ENCODE data around the gene AARS2.

Gene AARS2

GRCh38 chr6:44260011-44260410 is 53.1 kb downstream of the AARS2 start:
- DNase-seq, result no peak

- DNase-seq, result no peak
Measured at GRCh38 chr6:44258921-44259320, 54.2 kb downstream of the AARS2 start.

DNA sequence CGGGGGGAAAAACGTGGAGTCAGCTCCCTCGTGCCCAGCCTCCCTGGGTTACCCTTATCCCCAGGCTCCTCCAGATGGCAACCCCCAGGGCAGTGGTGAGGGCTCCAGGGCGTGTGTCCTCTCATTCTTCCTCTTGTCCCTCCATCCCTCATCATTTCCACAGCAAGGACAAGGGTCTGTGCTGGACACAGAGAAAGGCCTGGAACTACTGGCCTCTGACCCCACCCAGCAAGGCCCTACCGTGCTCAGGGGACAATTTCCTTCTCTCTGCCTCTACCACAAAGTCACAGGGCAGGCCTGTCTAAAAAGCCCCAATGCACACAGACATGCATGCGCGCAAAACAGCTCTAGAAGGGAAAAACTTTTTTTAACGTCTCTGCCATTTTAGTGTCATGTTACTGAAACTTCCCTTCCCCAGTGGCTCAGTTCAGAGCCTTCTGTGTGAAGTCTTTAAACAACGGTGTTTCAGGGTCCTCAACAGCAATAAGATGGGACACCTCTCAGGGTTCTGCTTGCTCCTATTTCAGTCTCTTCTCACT is 54.8 kb downstream of the AARS2 start:
- no peak for DNase-seq

DNA sequence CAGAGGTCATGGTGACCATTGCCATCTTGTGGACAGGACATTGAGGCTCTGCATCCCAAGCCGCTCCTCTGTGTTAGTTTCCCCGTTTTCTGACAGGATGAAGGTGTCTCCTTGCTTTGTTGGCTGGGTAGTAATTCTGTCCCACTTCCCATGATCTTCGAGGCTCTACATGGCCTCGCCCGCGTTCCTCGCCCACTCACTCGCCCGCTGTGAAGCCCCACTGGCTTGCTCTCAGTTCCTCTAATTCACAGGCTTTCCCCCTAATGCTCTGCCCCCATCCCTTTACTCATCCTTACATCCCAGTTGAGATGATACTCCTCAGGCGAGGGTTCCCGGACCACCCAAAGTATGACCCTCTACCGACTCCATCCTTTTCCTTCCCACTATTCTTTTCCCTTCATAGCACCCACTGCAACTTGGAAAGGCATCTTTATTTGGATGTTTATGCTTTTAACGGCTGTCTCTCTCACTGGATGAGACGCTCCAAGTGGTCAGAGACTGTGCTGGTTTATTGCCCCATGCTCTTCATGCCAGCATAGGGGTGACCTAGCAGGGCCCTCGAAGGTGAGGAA is 55.3 kb downstream of the AARS2 start:
- no peak for DNase-seq

DNA sequence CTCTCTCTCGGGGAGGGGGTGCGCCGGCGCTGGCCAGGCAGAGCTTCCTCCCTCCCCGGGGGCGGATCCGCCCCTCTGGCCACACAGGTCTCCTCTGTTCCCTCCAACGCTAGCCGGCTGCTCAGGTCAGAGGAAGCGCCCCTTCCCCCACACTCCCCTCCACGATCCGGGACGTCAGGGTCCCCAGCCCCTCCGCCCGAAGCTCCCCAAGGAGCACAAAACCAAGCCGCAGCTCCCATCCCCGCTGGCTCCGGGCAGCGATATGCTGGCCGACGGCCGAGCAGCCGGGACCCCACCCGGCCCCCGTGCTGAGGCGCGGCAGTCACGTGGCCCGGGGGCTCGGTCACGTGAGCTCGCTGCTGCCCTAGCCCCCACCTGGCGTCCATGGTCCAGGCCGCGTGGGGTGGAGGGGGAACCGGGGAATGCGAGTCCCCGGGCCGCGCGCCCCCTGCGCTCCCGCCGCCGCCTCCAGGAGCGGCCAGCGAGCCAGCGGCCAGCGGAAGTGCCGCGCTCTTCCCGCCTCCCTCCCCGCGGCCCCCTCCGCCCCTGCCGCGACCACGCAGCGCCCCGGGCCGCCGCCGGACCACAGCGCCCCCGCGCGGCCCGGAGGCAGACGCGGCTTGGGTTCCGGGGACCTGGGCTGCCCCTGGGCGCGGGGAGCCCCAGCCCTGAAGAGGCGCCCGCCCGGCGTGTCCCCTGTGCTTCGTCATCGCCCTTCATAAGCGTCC is 56.0 kb downstream of the AARS2 start, which contains the start of gene SLC35B2:
SLC35B2 (minus strand) TSS at position 504 of the 728 bp plus-strand sequence; CDS start at position 386, 118 bp downstream.
- DNase-seq, result peak; percentile 80

DNA sequence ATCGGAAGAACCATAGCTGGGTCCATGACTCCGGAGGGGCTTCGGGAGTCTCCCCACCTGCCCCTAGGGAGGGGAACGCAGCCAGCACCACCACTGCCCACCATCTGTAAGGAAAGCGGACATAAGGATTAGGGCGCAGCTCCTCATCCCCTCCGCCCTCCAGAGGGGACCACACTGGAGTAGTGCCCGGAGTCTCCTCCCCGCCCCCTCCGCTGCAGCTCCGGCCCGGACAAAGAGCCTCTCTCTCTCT is 56.4 kb downstream of the AARS2 start:
- no peak for DNase-seq

DNA sequence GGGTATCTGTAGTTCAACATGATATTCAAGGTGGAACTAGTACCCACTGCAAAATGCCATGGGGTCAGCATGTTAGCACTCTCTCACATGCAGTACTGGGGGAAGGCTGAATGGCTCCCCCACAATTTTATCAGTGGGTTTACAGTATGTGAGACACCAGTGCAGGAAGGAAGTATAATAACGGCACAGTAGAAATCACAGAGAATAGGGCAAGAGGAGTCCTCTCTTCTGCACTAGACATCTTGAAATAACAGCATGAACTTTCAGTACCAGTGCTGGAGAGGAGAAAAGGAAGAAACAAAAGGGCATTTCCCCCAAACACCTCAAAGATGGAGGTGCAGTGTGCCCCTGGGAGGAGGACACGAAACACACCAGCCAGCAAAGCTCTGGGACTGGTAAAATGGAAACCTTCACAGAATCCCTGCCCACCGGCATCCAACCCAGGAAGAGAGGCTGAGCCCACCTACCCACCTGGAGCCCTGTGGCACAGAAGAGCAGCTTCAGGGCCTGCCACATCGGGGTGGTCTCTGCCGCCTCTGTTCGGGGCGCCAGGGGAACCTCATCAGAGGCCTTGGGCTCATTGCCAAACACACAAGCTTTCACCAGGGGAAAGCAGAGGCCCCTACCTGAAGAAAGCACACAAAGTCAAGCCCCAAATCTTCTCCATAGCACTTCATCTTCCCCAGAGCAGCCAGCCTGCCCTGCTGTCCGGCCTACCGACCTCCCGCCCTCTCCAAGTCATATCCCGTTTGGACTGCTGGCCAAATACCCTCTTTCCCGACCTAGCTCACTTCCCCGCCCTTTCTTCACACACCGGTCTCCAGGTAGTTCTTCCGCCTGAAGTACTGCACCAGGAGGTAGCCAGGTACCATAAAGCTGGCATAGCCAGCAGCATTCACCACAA is 57.0 kb downstream of the AARS2 start:
- DNase-seq, result no peak

- DNase-seq, result peak; percentile 49
Measured at GRCh38 chr6:44255105-44255808, 57.9 kb downstream of the AARS2 start.

DNA sequence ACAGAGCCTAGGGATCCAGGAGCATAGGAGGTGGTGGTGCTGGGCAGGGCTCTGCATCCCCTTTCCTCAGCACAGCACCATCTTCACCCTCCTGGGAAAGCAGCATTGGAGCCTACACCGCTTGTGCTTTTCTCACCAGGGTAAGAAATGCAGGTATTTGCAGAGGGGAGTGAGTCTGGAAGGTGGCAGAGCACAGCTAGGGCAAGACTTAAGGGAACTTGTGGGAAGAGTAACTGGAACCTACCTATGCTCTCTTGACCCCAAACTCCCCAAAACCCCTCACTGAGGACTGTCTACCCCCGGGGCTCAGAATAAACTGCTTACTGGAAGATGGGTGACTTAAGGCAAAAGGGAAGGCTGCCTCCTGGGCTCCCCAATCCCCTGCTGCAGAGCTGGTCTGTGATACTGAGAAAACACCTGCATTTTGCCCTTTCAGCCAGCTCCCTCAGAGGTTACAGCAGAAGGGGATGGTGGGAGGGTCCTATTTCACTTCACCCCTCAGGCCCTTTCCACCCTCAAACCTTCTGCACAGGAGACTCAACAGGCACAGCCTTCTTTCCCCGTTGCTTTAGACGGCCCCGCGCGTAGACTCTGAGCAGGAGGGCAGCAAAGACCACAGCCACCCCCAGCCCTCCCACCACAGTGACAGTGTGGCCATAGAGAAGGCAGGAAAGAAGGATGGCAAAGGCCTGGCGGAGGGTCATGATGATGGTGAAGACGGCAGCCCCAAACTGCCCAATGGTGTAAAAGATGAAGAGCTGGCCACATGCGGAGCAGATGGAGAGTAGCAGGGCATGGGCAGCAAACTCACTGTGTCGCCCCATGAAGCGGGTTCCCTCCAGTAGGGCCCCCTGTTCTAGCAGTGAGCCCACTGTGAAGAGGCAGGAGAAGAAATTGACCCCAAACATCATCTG is 58.7 kb downstream of the AARS2 start:
- DNase-seq, result peak; percentile 40

DNA sequence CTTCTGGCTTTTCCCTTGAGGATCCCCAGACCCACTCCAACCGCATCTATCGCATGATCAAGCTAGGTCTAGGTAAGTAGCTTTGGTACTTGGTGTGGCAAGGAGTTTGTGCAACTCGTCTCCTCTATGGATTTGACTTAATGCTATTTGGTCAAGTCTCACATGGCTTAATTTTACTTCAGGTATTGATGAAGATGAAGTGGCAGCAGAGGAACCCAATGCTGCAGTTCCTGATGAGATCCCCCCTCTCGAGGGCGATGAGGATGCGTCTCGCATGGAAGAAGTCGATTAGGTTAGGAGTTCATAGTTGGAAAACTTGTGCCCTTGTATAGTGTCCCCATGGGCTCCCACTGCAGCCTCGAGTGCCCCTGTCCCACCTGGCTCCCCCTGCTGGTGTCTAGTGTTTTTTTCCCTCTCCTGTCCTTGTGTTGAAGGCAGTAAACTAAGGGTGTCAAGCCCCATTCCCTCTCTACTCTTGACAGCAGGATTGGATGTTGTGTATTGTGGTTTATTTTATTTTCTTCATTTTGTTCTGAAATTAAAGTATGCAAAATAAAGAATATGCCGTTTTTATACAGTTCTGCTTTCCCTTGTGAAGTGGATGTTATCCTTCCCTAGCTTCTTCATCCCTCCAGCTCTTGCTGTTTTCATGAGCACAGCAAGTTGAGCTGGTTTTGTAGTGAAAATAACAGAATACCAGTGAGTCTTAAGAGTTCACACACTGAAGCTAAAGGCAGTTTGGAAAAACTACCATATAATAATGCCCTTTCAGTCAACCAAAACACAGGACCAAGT is 59.6 kb downstream of the AARS2 start:
- DNase-seq, result peak; percentile 65

- DNase-seq, result no peak
Measured at GRCh38 chr6:44251576-44252524, 61.3 kb downstream of the AARS2 start.

GRCh38 chr6:44250718-44251123 is 62.4 kb downstream of the AARS2 start:
- DNase-seq, result no peak

GRCh38 chr6:44250067-44250717 is 63.0 kb downstream of the AARS2 start:
- no peak for DNase-seq
